Measurements from ENCODE around the gene RHOB. TPM values are rescaled to one million over a fixed set of nuclear protein-coding genes. Genes with fewer than 3 reads are reported as not detected.

The RHOB gene
- 1 to 10 TPM; 7.5 TPM for total RNA-seq

DNA sequence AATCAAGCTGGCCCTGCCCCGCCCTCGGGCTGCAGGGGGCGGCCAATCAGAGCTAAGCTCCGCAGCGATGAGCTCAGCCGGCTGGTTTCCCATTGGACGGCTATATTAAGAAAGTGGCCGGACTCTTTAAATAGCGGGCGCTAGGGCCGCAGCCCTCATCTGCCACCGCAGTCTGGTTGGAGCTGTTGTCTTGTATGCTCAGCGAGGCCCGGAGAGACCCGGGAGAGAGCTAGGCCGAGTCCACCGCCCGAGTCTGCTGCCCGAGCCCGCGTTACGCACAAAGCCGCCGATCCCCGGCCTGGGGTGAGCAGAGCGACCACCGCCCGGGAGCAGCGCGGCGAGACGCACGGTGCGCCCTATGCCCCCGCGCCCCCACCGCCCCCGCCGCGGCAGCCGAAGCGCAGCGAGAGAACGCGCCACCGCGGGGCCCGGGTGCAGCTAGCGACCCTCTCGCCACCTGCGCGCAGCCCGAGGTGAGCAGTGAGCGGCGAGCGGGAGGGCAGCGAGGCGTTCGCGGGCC, at the start of gene RHOB:
Gene RHOB (plus strand): TSS at position 158 of the 520 bp plus-strand sequence. CDS start 392 bp downstream, outside the sequence.
- Mint-ChIP-seq H3K27me3 (peaks cover 23% of the 10 kb centered on the region), H3K27ac (no peak within 1 kb of the TSS), H3K9me3 (ENCODE audit: low read depth) (no peaks in the 10 kb centered on the region), H3K4me1 (no peaks in the 10 kb centered on the region), H3K36me3 (ENCODE audit: low read depth) (no peaks in the 10 kb centered on the region), H3K4me3 (peak within 1 kb of the TSS; percentile 71)
- intact Hi-C loops (cut with DNase I, micrococcal nuclease), result loop anchor here (1.0 to 10.0 kb wide), 6 partner anchors 96 to 518 kb away; partner anchors contain the start of genes HS1BP3 (in 2 of the 2), PUM2 (in 2 of the 2), LAPTM4A (in 1 of the 2) and LDAH (in 1 of the 2)
- ChIA-PET CTCF (interaction anchor here (0.7 to 2.9 kb wide), 14 partner anchors 10 to 214 kb away, joined by 3 to 24 read pairs (median 5); partner anchors contain the start of gene HS1BP3), POLR2A (interaction anchor here (0.6 to 1.9 kb wide), 11 partner anchors 10 to 396 kb away, joined by 3 to 9 read pairs (median 5); partner anchors contain the start of genes HS1BP3 and LAPTM4A)
- DNase-seq (peak; percentile 93), ATAC-seq (peak; percentile 99)

DNA sequence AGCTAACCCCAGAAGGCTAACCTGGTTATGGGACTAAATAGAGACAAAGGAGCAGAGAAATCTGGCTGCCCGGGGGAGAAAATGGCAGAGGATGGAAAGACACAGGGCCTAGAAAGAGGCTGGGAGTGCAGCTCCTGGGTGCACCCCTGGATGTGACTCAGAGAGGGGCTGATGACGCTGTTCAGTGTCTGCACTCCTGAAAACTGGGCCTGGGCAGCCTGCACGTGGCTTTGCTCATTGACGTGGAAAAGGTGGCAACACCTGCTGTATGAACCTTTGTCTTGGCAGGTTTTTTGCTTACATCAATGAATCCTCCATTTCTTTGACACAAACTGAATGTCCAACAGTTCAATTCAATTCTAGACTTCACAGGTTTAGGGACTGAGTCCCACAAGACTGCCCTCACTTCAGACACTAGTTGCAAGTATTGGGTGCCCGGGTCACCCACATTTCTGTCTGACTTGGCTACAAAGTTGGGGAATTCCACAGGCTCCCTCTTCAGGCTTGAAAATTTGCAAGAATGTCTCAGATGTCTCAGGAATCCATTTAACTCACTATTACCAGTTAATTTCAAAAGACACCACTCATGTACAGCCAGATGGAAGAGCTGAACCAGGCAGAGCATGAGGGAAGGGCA, 48.9 kb upstream of the RHOB start:
- Mint-ChIP-seq H3K36me3 (ENCODE audit: low read depth) (no peaks in the 10 kb centered on the region), H3K4me1 (no peaks in the 10 kb centered on the region), H3K27ac (no peak overlapping the region), H3K4me3 (no peak overlapping the region), H3K27me3 (peaks cover 2% of the 10 kb centered on the region), H3K9me3 (ENCODE audit: low read depth) (no peaks in the 10 kb centered on the region)
- ChIA-PET POLR2A (no interaction called here), CTCF (interaction anchor here (1.4 kb wide), 1 partner anchor 13 kb away, joined by 8 read pairs; no protein-coding TSS in a partner anchor)
- no peak for DNase-seq
- ATAC-seq, result no peak
- intact Hi-C loops (cut with DNase I, micrococcal nuclease), result no loop called here

DNA sequence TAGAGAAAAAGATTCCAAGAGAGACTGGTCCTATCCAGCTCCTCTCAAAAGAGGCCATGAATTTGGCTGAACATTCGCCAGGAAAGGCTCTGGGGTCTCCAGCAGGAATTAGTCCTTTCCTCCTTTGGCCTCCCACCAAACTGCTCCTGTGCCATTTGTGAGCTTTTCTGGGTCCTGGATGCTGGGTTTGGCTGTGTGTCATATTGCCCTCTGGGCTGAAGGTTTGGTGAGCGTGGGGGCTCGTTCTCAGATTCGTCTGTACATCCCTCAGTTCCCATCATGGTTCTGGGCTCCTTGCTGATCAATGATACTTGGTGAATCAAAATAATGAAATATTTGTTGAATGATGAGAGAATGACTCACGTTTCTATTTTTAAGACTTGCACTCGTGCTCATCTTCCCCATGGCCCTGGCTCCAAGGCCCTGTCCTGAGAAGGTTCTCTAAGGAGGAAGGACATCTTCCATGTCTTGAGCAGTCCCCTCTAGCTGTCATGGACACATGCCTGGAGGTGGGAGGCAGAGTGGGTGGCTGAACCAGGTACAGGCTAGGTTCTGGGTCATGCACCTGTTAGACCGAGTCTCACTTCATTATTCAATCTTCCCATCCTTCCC, 47.8 kb upstream of the RHOB start:
- no peaks in the 10 kb centered on the region for H3K9me3 Mint-ChIP-seq (ENCODE audit: low read depth)
- CTCF ChIA-PET, result interaction anchor here (0.5 to 2.3 kb wide), 3 partner anchors 12 to 167 kb away, joined by 3 to 14 read pairs (median 3); no protein-coding TSS in a partner anchor
- no peak overlapping the region for H3K4me3 Mint-ChIP-seq
- H3K27me3 Mint-ChIP-seq, result peaks cover 2% of the 10 kb centered on the region
- intact Hi-C loops (cut with DNase I, micrococcal nuclease), result no loop called here
- no peak overlapping the region for H3K27ac Mint-ChIP-seq
- H3K4me1 Mint-ChIP-seq, result no peaks in the 10 kb centered on the region
- DNase-seq (no peak), ATAC-seq (no peak)
- no peaks in the 10 kb centered on the region for H3K36me3 Mint-ChIP-seq (ENCODE audit: low read depth)
- POLR2A ChIA-PET, result no interaction called here

DNA sequence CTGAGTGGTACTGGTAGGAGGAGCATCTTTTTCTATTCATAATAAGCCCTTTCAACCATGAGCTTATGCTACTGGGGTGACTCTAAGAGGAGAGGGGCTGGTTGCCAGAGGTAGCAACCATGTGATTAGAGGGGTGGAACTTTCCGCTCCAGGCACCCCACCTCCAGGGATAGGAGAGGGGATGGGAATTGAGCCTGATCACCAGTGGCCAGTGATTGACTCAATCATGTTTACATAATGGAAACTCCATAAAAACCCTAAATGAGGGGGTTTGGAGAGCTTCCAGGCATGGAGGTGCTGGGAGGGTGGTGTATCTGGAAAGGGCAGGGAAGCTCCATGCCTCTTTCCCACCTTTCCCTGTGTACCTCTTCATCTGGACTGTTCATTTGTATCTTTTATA, 46.6 kb upstream of the RHOB start:
- no peaks in the 10 kb centered on the region for H3K9me3 Mint-ChIP-seq (ENCODE audit: low read depth)
- no peak overlapping the region for H3K4me3 Mint-ChIP-seq
- peaks cover 2% of the 10 kb centered on the region for H3K27me3 Mint-ChIP-seq
- H3K36me3 Mint-ChIP-seq (ENCODE audit: low read depth), result no peaks in the 10 kb centered on the region
- no peak for ATAC-seq
- intact Hi-C loops (cut with DNase I, micrococcal nuclease), result no loop called here
- no peaks in the 10 kb centered on the region for H3K4me1 Mint-ChIP-seq
- DNase-seq, result no peak
- no peak overlapping the region for H3K27ac Mint-ChIP-seq
- CTCF ChIA-PET, result interaction anchor here (1.1 to 2.3 kb wide), 3 partner anchors 9 to 12 kb away, joined by 4 to 14 read pairs (median 4); no protein-coding TSS in a partner anchor
- POLR2A ChIA-PET, result no interaction called here

DNA sequence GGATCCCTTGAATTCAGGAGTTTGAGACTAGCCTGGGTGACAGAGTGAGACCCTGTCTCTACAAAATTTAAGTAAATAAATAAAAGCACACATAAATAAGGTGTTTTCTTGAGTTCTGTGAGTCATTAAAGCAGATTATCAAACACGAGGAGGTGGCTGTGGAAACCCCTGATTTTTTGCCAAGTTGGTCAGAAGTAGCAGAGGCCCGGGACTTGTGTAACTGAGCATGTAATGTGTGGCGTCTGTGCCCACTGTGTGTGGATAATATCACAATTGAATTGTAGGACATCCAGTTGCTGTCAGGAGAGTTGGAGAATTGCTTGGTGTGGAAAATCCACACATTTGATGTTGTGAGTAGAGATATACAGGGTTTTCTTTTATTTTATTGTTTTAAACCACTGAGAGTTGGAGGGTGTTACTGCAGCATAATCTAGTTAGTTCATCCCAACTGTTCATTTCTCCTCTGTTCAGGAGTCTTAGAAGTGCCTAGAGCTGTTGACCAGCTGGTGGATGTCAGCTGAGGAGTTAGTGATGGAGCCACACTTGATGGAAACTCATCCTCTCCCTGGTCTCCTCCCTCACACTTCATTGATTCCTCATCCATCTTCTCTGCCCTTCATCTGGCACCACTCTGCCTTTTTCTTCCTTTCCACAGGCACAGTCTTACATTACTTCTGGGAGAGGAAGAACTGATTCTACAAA, 45.9 kb upstream of the RHOB start:
- no peak overlapping the region for H3K27ac Mint-ChIP-seq
- no peaks in the 10 kb centered on the region for H3K36me3 Mint-ChIP-seq (ENCODE audit: low read depth)
- DNase-seq (no peak), ATAC-seq (no peak)
- ChIA-PET CTCF (interaction anchor here (1.1 to 3.7 kb wide), 4 partner anchors 9 to 12 kb away, joined by 4 to 23 read pairs (median 9); no protein-coding TSS in a partner anchor), POLR2A (no interaction called here)
- peaks cover under 1% of the 10 kb centered on the region for H3K27me3 Mint-ChIP-seq
- intact Hi-C loops (cut with DNase I, micrococcal nuclease), result no loop called here
- H3K4me3 Mint-ChIP-seq, result no peak overlapping the region
- H3K9me3 Mint-ChIP-seq (ENCODE audit: low read depth), result no peaks in the 10 kb centered on the region
- H3K4me1 Mint-ChIP-seq, result no peaks in the 10 kb centered on the region

DNA sequence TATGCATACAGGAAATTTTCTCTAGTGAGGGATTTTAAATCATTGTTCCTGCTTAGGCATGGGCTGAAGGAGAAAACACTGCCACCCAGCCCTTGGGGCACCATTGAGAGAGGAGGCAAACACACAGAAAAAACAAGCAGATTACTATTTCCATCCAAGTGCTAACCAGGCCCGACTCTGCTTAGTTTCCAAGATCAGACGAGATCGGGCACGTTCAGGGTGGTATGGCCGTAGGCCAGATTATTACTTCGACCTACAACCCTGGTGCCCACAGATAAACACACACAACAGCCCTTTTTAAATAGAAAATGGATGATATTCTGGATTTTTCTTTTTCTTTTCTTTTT, 45.4 kb upstream of the RHOB start:
- DNase-seq, result no peak
- Mint-ChIP-seq H3K9me3 (ENCODE audit: low read depth) (no peaks in the 10 kb centered on the region), H3K27me3 (no peaks in the 10 kb centered on the region), H3K36me3 (ENCODE audit: low read depth) (no peaks in the 10 kb centered on the region), H3K27ac (no peak overlapping the region), H3K4me1 (no peaks in the 10 kb centered on the region), H3K4me3 (no peak overlapping the region)
- CTCF ChIA-PET, result interaction anchor here (1.3 to 3.7 kb wide), 2 partner anchors 11 to 20 kb away, joined by 4 to 23 read pairs; no protein-coding TSS in a partner anchor
- intact Hi-C loops (cut with DNase I, micrococcal nuclease), result no loop called here
- POLR2A ChIA-PET, result no interaction called here
- no peak for ATAC-seq

DNA sequence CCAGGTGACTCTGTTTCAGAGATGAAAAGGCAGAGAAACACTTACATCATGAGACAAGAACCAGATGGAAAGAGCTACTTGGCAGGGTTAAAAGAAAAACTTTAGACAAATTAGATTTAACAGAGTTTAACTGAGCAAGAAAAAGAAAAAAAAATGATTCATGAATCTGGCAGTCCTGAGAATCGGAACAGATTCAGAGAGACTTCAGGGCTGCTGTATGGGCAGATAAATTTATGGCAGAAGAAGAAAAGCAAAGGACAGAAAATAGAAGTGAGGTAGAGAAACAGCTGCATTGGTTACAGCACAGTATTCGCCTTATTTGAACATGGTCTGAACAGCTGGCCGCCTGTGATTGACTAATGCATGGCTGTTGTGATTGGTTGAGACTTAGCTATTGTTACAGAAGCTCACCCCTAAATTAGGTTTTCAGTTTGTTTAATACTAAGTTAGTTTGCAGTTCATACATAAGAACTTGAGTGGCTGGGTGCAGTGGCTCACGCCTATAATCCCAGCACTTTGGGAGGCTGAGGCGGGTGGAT, 43.0 kb upstream of the RHOB start:
- H3K27me3 Mint-ChIP-seq, result peaks cover under 1% of the 10 kb centered on the region
- H3K4me1 Mint-ChIP-seq, result no peaks in the 10 kb centered on the region
- ChIA-PET CTCF (interaction anchor here (1.2 to 3.7 kb wide), 4 partner anchors 8 to 257 kb away, joined by 3 to 23 read pairs (median 5); no protein-coding TSS in a partner anchor), POLR2A (no interaction called here)
- ATAC-seq (no peak), DNase-seq (no peak)
- peaks cover 6% of the 10 kb centered on the region for H3K9me3 Mint-ChIP-seq (ENCODE audit: low read depth)
- intact Hi-C loops (cut with DNase I, micrococcal nuclease), result no loop called here
- H3K27ac Mint-ChIP-seq, result no peak overlapping the region
- peaks cover 1% of the 10 kb centered on the region for H3K36me3 Mint-ChIP-seq (ENCODE audit: low read depth)
- H3K4me3 Mint-ChIP-seq, result no peak overlapping the region

DNA sequence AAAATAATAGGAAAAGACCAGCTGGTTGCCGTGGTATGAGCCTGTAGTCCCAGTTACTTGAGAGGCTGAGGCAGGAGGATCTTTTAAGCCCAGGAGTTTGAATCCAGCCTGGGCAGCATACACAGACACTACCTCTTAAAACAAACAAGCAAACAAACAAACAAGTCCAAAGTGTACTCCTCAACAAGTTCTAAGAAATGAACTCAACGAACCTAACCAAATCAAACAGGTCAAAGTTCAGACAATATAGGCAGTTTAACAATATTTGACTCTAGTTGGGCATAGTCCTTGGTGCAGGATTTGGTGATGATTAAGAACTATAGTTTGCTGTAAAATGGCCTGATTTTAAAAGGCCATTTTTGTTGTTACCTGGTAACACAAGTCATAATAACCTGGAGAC, 41.9 kb upstream of the RHOB start:
- Mint-ChIP-seq H3K9me3 (ENCODE audit: low read depth) (peaks cover 16% of the 10 kb centered on the region), H3K4me1 (no peaks in the 10 kb centered on the region), H3K27me3 (peaks cover 3% of the 10 kb centered on the region), H3K36me3 (ENCODE audit: low read depth) (peaks cover 4% of the 10 kb centered on the region), H3K4me3 (no peak overlapping the region), H3K27ac (no peak overlapping the region)
- ChIA-PET CTCF (interaction anchor here (1.1 to 3.7 kb wide), 4 partner anchors 7 to 237 kb away, joined by 4 to 23 read pairs (median 6); no protein-coding TSS in a partner anchor), POLR2A (no interaction called here)
- ATAC-seq, result no peak
- DNase-seq, result no peak
- intact Hi-C loops (cut with DNase I, micrococcal nuclease), result no loop called here

DNA sequence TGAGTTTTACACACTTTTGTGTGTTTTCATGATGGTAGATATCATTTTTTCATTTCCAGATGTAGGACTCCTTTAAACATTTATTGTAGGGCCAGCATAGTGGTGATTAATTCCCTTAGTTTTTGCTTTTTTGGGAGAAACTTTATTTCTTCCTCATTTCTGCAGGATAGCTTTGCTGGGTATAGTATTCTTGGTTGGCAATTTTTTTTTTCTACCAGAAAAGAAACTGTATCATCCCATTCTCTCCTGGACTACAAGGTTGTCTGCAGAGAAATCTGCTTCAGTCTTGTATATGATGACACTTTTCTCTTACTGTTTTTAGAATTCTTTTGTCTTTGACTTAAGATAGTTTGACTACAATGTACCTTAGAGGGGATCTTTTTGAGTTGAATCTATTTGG, 37.8 kb upstream of the RHOB start:
- H3K9me3 Mint-ChIP-seq (ENCODE audit: low read depth), result peaks cover 20% of the 10 kb centered on the region
- H3K27me3 Mint-ChIP-seq, result peaks cover 5% of the 10 kb centered on the region
- POLR2A ChIA-PET, result no interaction called here
- intact Hi-C loops (cut with DNase I, micrococcal nuclease), result no loop called here
- ATAC-seq (no peak), DNase-seq (no peak)
- no peaks in the 10 kb centered on the region for H3K4me1 Mint-ChIP-seq
- H3K4me3 Mint-ChIP-seq, result no peak overlapping the region
- CTCF ChIA-PET, result interaction anchor here (0.9 to 8.0 kb wide), 6 partner anchors 8 to 234 kb away, joined by 4 to 94 read pairs (median 4); no protein-coding TSS in a partner anchor
- peaks cover 5% of the 10 kb centered on the region for H3K36me3 Mint-ChIP-seq (ENCODE audit: low read depth)
- H3K27ac Mint-ChIP-seq, result no peak overlapping the region

DNA sequence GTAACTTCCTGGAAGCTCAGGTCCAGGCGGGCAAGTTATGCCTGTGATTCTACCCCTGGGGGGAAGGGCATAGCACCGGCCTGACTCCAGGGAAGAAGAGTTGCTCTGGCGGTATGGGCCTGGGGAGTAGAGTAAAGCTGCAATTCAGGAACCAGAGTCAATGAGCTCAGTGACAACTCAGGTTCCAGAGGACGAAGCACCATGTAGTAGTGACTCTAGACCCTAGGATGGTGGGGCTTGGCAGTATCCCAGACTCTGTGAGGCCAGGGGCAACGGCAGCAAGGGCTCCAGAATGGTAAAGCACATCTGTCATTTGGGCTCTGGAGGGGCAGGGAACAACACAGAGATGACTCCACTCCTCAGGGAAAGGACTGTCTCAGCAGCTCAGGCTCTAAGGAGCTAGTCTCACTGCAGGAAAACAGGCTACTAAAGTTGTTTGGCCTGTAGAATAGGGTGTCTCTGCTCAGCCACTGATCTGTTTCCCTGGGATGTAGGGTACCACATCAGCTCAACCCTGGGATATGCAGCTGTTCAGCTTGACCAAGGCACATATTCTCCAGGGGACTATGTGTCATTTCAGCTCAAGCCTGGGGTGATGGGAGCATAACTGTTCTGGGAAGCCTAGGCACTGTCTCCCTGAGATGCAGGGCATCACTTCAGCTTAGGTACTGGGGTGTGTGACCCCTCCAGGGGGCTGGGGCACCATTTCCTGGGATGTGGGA, 36.2 kb upstream of the RHOB start:
- Mint-ChIP-seq H3K4me1 (no peaks in the 10 kb centered on the region), H3K36me3 (ENCODE audit: low read depth) (peaks cover 5% of the 10 kb centered on the region), H3K9me3 (ENCODE audit: low read depth) (peaks cover 20% of the 10 kb centered on the region), H3K27me3 (peaks cover 8% of the 10 kb centered on the region), H3K4me3 (no peak overlapping the region), H3K27ac (no peak overlapping the region)
- ChIA-PET CTCF (interaction anchor here (0.7 to 8.0 kb wide), 41 partner anchors 8 to 240 kb away, joined by 3 to 94 read pairs (median 4); partner anchors contain the start of genes HS1BP3, RHOB and SDC1), POLR2A (interaction anchor here (1.0 to 1.9 kb wide), 2 partner anchors 36 to 240 kb away, joined by 3 to 8 read pairs; partner anchors contain the start of gene RHOB)
- intact Hi-C loops (cut with DNase I, micrococcal nuclease), result loop anchor here (1.0 to 2.0 kb wide), 3 partner anchors 60 to 232 kb away; partner anchors contain the start of gene PUM2 (in 1 of the 2)
- no peak for ATAC-seq
- no peak for DNase-seq

Data from activated CD4-positive, alpha-beta T cell treated with anti-CD3 and anti-CD28 coated beads for 36 hours (primary cell).